ENCODE results near the gene TUBG2.
"Not testable (repeated sequence)": the region's sequence is repeated elsewhere in the genome, so short reads cannot be mapped to it uniquely, and the experiment has no call there.

The TUBG2 gene

DNA sequence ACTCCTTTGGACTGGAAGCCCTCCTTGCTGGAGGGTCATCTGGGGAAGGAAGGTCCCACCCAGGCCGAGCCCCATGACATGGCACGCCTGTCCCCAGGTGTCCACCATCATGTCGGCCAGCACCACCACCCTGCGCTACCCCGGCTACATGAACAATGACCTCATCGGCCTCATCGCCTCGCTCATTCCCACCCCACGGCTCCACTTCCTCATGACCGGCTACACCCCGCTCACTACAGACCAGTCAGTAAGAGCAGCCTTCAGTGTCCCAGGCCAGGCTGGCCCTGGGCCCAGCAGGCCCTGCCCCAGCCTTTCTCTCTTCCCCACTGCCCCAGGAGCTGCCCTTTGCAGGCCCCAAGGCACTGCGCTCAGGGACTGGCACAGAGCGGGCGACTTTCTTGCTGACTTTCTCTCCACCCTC lies 6.5 kb downstream of the TUBG2 start:
- TF ChIP-seq ESRRG (CRISPR knock-in tag; IDR thresholded peaks at IDR 0.05) (no peak), ZNF8 (CRISPR knock-in tag; IDR thresholded peaks at IDR 0.05) (no peak), ZNF70 (CRISPR knock-in tag; IDR thresholded peaks at IDR 0.05) (no peak)
- TF ChIP-seq, protein P1, sequence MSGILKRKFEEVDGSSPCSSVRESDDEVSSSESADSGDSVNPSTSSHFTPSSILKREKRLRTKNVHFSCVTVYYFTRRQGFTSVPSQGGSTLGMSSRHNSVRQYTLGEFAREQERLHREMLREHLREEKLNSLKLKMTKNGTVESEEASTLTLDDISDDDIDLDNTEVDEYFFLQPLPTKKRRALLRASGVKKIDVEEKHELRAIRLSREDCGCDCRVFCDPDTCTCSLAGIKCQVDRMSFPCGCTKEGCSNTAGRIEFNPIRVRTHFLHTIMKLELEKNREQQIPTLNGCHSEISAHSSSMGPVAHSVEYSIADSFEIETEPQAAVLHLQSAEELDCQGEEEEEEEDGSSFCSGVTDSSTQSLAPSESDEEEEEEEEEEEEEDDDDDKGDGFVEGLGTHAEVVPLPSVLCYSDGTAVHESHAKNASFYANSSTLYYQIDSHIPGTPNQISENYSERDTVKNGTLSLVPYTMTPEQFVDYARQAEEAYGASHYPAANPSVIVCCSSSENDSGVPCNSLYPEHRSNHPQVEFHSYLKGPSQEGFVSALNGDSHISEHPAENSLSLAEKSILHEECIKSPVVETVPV (CRISPR knock-in tag; IDR thresholded peaks at IDR 0.05) = no peak
- no peak for ATAC-seq

DNA sequence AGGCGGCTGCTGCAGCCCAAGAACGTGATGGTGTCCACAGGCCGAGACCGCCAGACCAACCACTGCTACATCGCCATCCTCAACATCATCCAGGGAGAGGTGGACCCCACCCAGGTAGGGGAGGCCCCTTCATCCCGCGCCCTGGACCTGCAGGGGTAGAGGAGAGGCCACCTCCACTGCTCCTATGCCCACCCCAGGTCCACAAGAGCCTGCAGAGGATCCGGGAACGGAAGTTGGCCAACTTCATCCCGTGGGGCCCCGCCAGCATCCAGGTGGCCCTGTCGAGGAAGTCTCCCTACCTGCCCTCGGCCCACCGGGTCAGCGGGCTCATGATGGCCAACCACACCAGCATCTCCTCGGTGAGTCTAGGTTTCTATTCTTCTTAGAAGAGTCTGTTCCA lies 7.0 kb downstream of the TUBG2 start:
- not testable (repeated sequence) for ATAC-seq

- TF ChIP-seq, protein P2, sequence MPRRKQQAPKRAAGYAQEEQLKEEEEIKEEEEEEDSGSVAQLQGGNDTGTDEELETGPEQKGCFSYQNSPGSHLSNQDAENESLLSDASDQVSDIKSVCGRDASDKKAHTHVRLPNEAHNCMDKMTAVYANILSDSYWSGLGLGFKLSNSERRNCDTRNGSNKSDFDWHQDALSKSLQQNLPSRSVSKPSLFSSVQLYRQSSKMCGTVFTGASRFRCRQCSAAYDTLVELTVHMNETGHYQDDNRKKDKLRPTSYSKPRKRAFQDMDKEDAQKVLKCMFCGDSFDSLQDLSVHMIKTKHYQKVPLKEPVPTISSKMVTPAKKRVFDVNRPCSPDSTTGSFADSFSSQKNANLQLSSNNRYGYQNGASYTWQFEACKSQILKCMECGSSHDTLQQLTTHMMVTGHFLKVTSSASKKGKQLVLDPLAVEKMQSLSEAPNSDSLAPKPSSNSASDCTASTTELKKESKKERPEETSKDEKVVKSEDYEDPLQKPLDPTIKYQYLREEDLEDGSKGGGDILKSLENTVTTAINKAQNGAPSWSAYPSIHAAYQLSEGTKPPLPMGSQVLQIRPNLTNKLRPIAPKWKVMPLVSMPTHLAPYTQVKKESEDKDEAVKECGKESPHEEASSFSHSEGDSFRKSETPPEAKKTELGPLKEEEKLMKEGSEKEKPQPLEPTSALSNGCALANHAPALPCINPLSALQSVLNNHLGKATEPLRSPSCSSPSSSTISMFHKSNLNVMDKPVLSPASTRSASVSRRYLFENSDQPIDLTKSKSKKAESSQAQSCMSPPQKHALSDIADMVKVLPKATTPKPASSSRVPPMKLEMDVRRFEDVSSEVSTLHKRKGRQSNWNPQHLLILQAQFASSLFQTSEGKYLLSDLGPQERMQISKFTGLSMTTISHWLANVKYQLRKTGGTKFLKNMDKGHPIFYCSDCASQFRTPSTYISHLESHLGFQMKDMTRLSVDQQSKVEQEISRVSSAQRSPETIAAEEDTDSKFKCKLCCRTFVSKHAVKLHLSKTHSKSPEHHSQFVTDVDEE (CRISPR knock-in tag; IDR thresholded peaks at IDR 0.05) = no peak
- TF ChIP-seq GLIS3 (CRISPR knock-in tag; IDR thresholded peaks at IDR 0.05) = no peak
- no peak for TF ChIP-seq SNAI2 (CRISPR knock-in tag; IDR thresholded peaks at IDR 0.05)
- TF ChIP-seq PATZ1 (CRISPR knock-in tag; IDR thresholded peaks at IDR 0.05; ENCODE audit: borderline replicate concordance) = no peak
- no peak for TF ChIP-seq ZNF70 (CRISPR knock-in tag; IDR thresholded peaks at IDR 0.05)
- TF ChIP-seq TOX (CRISPR knock-in tag; IDR thresholded peaks at IDR 0.05; ENCODE audit: borderline replicate concordance) = no peak
- peak; percentile 95 for ATAC-seq
These were observed 8.2 kb downstream of the TUBG2 start for GRCh38 chr17:42667088-42667951.

DNA sequence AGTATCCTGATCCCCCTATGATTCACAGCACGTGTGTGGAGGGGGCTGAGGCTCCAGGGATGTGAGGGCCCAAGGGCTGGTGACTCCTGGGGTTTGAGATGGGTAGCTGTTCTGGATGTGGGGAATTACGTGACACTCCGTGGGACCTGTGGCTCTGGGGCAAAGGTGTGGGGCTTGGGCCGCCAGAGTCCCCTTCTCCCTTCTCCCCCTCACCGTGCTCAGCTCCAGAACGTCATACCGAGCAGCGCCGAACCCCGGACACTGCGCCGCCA lies 10.6 kb downstream of the TUBG2 start:
- TF ChIP-seq ISL1 (CRISPR knock-in tag; IDR thresholded peaks at IDR 0.05) (no peak), ARNTL (CRISPR knock-in tag; IDR thresholded peaks at IDR 0.05; ENCODE audit: borderline replicate concordance, low read depth) (no peak)
- no peak for ATAC-seq

- TF ChIP-seq ARNTL (CRISPR knock-in tag; IDR thresholded peaks at IDR 0.05; ENCODE audit: borderline replicate concordance, low read depth) (no peak), ZNF8 (CRISPR knock-in tag; IDR thresholded peaks at IDR 0.05) (no peak), OSR1 (CRISPR knock-in tag; IDR thresholded peaks at IDR 0.05) (no peak), ZNF70 (CRISPR knock-in tag; IDR thresholded peaks at IDR 0.05) (no peak), SNAI2 (CRISPR knock-in tag; IDR thresholded peaks at IDR 0.05) (no peak), ISL1 (CRISPR knock-in tag; IDR thresholded peaks at IDR 0.05) (no peak), ZNF565 (CRISPR knock-in tag; conservative IDR thresholded peaks at IDR 0.05; ENCODE audit: low read depth) (no peak), GLIS3 (CRISPR knock-in tag; IDR thresholded peaks at IDR 0.05) (no peak), ZC3H10 (CRISPR knock-in tag; IDR thresholded peaks at IDR 0.05) (no peak), ZFP3 (CRISPR knock-in tag; IDR thresholded peaks at IDR 0.05) (no peak), ZFP30 (CRISPR knock-in tag; IDR thresholded peaks at IDR 0.05) (no peak), TCF4 (CRISPR knock-in tag; IDR thresholded peaks at IDR 0.05; ENCODE audit: borderline replicate concordance) (no peak)
- TF ChIP-seq, protein P1 (CRISPR knock-in tag; IDR thresholded peaks at IDR 0.05) = no peak
- ATAC-seq = no peak
These were observed 11.1 kb downstream of the TUBG2 start for GRCh38 chr17:42669977-42670788.
